Measurements from ENCODE around the gene F11.

The F11 gene

GRCh38 chr4:186304216-186304615 lies 38.2 kb downstream of the F11 start:
- DNase-seq = no peak

GRCh38 chr4:186304866-186305505 lies 39.0 kb downstream of the F11 start:
- DNase-seq = no peak

- no peak for DNase-seq
Observed at GRCh38 chr4:186307497-186307896, 41.5 kb downstream of the F11 start.

- DNase-seq = no peak
Observed at GRCh38 chr4:186307916-186308315, 41.9 kb downstream of the F11 start.

- no peak for DNase-seq
Observed at GRCh38 chr4:186318481-186318880, 52.5 kb downstream of the F11 start.

- peak; percentile 5 for DNase-seq
Observed at GRCh38 chr4:186324660-186325059, 58.7 kb downstream of the F11 start.

GRCh38 chr4:186326391-186326790 lies 60.4 kb downstream of the F11 start:
- no peak for DNase-seq

GRCh38 chr4:186329372-186329771 lies 63.4 kb downstream of the F11 start:
- no peak for DNase-seq

GRCh38 chr4:186330368-186330767 lies 64.4 kb downstream of the F11 start:
- DNase-seq = no peak

GRCh38 chr4:186335793-186336192 lies 69.8 kb downstream of the F11 start:
- no peak for DNase-seq

Measured in activated gamma-delta T cell (primary cell).